HL-60/S4 treated with retinoic acid at 250 ng/mL for 4 days and 3 days (cell line): Measurements from ENCODE around the gene POLE.

ENCODE experiments used
- in situ Hi-C: fragments of 300-500 bp; cut with MboI; formaldehyde crosslinking; loops from 2 replicates; pipeline ENCODE4 v1.7.0; 2022; ENCODE audit warnings: low sequenced_read_pairs

The POLE gene

DNA sequence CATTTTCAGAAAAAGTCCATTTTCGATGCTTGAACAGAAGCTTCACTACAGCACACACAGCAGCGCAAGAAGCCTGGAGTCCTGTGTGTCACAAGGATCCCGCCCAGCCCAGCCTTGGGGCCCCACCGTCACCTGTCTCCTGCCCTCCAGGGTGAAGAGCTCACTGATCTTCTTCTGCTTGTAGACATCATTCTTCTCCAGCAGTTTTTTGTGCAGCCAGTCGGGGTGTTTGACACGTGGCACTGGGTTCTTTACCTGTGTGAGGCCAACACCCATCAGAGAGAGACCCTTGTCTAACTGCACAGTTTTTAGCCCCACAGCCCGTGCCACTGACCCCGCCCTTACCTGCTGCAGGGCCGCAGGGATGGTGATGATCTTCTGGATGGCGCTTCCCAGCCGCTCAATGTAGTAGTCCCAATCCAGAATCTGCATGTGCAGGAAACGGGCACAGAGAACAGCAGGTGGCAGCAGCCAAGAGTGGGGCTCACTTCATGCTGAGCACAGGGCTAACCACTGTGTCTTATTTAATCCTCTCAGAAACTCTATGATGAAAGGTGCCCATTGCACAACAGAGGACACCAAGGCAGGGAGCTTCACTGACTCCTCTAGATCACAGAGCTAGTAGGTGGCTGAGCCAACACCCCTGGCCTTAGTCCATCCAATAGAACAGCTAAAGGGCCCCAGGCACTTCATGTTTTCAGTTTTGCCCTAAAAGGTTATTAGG, 30.0 kb downstream of the POLE start:
- in situ Hi-C loops = no loop called here

GRCh38 chr12:132653567-132654290, 33.4 kb downstream of the POLE start:
- in situ Hi-C loops = no loop called here

- in situ Hi-C loops = no loop called here
Observed at GRCh38 chr12:132651444-132652100, 35.6 kb downstream of the POLE start.

GRCh38 chr12:132649226-132649945, 37.8 kb downstream of the POLE start:
- in situ Hi-C loops = no loop called here

- in situ Hi-C loops = no loop called here
Observed at GRCh38 chr12:132648616-132649225, 38.4 kb downstream of the POLE start.

DNA sequence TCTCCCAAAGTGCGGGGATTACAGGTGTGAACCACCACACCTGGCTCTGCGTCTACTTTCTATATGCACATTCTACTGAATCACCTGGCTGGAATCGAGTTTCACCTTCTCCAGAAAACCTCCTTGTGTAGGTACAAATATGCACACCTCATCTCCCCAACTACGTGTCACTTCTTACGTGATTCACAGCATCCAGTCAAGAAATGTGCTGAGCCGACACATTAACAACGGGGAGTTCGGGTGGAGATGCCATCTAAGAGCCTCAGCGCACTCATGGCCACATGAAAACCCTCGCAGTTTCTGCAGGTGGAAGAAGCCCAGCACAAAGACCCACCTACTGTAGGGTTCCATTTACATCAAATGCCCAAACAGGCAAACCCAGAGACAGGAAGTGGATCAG, 39.3 kb downstream of the POLE start:
- in situ Hi-C loops = no loop called here

- in situ Hi-C loops = no loop called here
Observed at GRCh38 chr12:132646850-132647249, 40.3 kb downstream of the POLE start.

DNA sequence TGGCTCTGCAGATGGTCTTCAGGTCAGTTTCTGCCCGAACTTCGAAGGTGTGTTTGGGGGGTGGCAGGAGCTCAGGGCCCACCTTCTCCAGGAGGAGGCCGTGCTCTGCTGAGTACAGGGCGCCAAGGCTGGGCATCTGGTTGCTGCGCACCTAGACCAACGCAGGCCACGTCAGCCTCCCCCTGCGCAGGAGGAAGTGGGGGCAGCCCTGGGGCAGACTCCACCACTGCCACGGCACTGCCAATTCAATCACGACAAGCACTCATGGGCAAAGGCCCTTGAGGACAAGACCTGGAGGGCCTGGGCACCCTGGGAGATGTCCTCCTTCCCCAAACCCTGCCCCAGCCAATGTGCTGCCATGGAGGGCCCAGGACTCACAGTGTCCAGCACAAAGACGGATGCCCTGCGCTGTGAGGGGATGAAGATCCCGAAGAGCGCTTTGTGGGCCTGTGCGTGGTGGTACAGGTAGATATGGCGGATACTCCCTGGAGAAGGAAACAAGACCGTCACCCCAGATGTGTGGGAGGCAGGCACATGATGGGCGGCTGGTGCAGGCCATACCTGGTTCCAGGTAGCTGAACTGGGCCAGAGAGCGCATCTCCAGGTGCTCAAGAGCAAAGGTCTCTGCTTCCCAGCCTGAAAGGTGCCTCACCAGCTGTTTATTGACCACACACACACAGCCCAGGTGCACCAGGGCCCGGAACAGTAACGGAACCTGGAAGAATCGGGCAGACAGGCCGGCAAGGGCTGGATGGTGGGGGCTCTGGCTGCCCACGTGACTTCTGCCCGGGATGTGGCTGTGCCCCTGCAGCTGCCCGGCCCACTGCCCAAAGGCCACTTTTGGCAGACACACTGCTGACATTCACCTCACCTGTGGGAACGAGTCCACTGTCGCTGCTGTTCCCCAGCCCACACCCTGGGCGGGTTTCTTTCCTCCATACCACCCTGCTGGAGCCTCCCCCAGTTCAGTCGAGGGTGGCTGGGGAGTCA, 44.0 kb downstream of the POLE start:
- in situ Hi-C loops = no loop called here

GRCh38 chr12:132641811-132642650, 45.1 kb downstream of the POLE start:
- in situ Hi-C loops = no loop called here

- in situ Hi-C loops = no loop called here
Observed at GRCh38 chr12:132640936-132641335, 46.2 kb downstream of the POLE start.

DNA sequence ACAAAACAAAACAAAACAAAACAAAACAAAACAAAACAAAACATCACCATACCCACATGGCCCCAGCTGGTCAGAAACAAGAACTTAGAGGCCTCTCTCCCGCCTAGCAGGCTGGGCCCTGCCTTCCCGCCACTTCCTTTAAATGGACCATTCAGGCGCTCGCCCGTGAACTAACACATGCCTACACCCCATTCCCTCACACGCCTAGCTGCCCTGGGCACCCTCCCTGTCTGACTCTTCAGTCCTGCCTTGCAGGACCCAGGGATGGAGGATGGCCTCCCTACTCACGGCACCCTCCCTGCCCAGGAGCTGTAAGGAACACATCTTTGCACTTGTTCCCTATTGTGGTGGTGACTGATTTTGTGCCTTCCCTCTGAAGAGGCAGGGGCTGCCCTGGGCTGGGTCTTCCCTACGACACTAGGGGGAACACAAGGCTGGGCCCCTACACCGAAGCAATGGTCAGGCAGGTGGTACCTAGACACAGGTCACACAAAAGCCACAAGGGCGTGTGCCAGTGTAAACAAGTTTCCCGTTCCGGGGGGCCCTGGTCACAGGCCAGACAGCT, 47.1 kb downstream of the POLE start:
- in situ Hi-C loops = no loop called here

DNA sequence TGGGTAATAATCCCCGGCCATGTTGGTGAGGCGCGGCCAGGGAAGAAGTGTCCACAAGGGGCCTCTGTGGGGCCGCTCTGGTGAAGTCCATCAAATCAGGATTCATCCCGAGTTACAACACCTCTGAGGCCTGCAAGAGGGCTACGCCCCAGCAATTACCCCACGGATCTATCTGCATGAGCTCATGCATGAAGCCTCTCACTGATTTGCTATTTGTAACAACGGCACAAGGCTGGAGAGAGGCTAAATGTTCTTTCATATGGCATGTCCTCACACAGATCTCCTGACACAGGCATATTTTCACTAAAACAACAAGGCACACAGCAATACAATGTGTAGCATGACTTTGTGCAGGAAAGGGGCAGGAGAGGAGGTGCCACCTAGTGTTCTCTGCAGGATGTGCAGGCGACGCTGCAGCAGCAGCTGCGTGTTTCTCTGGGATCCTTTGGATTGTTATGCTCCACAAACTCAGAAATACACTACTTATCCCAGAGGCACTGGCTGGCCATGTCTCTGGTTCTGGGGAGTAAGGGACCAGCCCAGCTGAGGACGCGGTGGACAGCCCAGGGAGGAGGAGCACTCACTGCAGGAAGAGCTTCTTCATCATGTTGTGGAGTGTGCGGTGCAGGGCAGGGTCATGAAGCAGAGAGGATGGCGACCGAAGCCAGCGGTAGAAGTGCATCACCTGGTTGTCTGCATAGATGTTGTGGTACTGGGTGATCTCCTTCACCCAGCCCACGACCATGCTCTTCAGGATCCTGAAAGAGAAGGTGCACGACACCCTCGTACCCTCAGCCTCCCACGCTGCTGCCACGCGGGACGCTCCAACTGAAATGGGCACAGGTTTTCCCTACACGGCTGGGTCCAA, 48.4 kb downstream of the POLE start:
- in situ Hi-C loops = no loop called here

DNA sequence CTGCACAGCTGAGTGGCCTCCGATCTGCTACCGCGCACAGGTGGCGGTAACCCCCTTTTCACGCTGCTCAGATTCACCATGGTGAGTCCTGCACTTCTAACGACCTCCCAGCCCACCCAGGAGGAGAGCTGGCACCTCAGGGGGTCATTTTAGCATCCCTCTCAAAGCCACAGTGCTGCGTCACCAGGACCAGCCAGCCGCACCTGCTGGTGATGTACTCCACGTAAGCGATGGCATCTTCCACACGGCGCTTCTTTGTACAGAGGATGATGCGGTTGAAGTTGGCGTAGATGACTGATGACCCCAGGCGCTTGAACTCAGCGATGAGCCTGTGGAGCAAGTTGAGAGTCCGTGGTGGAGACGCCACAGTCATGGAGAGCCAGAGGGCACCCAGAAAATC, 49.3 kb downstream of the POLE start:
- in situ Hi-C loops = no loop called here

GRCh38 chr12:132635076-132635955, 51.8 kb downstream of the POLE start:
- in situ Hi-C loops = no loop called here

- in situ Hi-C loops = no loop called here
Observed at GRCh38 chr12:132634411-132634990, 52.6 kb downstream of the POLE start.

GRCh38 chr12:132633901-132634300, 53.2 kb downstream of the POLE start:
- in situ Hi-C loops = no loop called here
